Activated B cell treated with CpG ODN at 0.5 μM for 24 hours (primary cell): ENCODE measurements around the gene ALG12. TPM values are rescaled to one million over a fixed set of nuclear protein-coding genes. Genes with fewer than 3 reads are reported as not detected.

Experiments used
- ATAC-seq: fragments of 200-7000 bp; cut with Tn5 transposase; one replicate; pipeline ENCODE4 v1.10.0; 2021; ENCODE audit warnings: low read depth, mild to moderate bottlenecking, moderate library complexity
- CTCF ChIA-PET: fragments of 350-600 bp; sonication (Branson Sonifier 250); formaldehyde crosslinking; loops from one replicate; lab custom pipeline; 2021; ENCODE audit warnings: antibody characterized with exemption; lab: Charles Lee
- POLR2A ChIA-PET: fragments of 350-600 bp; sonication (Branson Sonifier 250); formaldehyde crosslinking; loops from one replicate; lab custom pipeline; 2021; ENCODE audit warnings: antibody characterized with exemption; lab: Charles Lee
- DNase-seq: peaks from one replicate; pipeline ENCODE4 v3.0.0; 2022
- H3K27ac Mint-ChIP-seq: one replicate; pipeline ENCODE4 v1.8.0; 2020; ENCODE audit warnings: mixed read lengths
- H3K27me3 Mint-ChIP-seq: one replicate; pipeline ENCODE4 v1.8.0; 2021; ENCODE audit warnings: mixed read lengths
- H3K36me3 Mint-ChIP-seq: one replicate; pipeline ENCODE4 v1.8.0; 2021; ENCODE audit warnings: low read depth, mixed read lengths
- H3K4me1 Mint-ChIP-seq: one replicate; pipeline ENCODE4 v1.8.0; 2021; ENCODE audit warnings: mixed read lengths
- H3K4me3 Mint-ChIP-seq: one replicate; pipeline ENCODE4 v1.8.0; 2020; ENCODE audit warnings: mild to moderate bottlenecking, mixed read lengths
- H3K9me3 Mint-ChIP-seq: one replicate; pipeline ENCODE4 v1.8.0; 2020; ENCODE audit warnings: mixed read lengths
- CTCF ChIP-seq: fragments of 200-600 bp; IDR thresholded peaks from one replicate; pipeline ENCODE4 v1.8.0; 2022; ENCODE audit warnings: antibody characterized with exemption, mild to moderate bottlenecking
- intact Hi-C: fragments of 100-400 bp; cut with micrococcal nuclease; formaldehyde crosslinking; loops from one replicate; pipeline ENCODE4 v1.15.1; 2024
- total RNA-seq: library from RNA; stranded (reverse); gene quantifications from 2 replicates; pipeline ENCODE4 v1.2.3, GENCODE V29; 2022

Gene ALG12
- total RNA-seq, 1 donor from 2014 or later, result 18.2 TPM

- peak overlapping the region; percentile 82 for H3K27ac Mint-ChIP-seq
- no peaks in the 10 kb centered on the region for H3K27me3 Mint-ChIP-seq
- ATAC-seq, result no peak
- ChIA-PET CTCF (interaction anchor here (0.9 to 5.0 kb wide), 4 partner anchors 28 to 98 kb away, joined by 3 to 91 read pairs (median 4); no protein-coding TSS in a partner anchor), POLR2A (interaction anchor here (0.6 to 15.4 kb wide), 11 partner anchors 8 to 258 kb away, joined by 3 to 828 read pairs (median 7); partner anchors contain the start of genes IL17REL and PIM3)
- peak overlapping the region; percentile 75 for H3K4me3 Mint-ChIP-seq
- no peak for TF ChIP-seq CTCF
- no peak for DNase-seq
- H3K9me3 Mint-ChIP-seq, result no peaks in the 10 kb centered on the region
- H3K4me1 Mint-ChIP-seq, result peaks cover 58% of the 10 kb centered on the region
- intact Hi-C loops, result loop anchor here (5.0 to 10.0 kb wide), 2 partner anchors 84 to 541 kb away; partner anchors contain the start of gene SBF1
- H3K36me3 Mint-ChIP-seq, result no peaks in the 10 kb centered on the region
Measured at GRCh38 chr22:49933236-49934159, 15.3 kb upstream of the ALG12 start.

- POLR2A ChIA-PET, result interaction anchor here (0.7 to 15.4 kb wide), 21 partner anchors 9 to 609 kb away, joined by 3 to 828 read pairs (median 5); partner anchors contain the start of genes IL17REL and PIM3
- peak overlapping the region; percentile 79 for H3K27ac Mint-ChIP-seq
- peaks cover 5% of the 10 kb centered on the region for H3K36me3 Mint-ChIP-seq
- peak; percentile 21 for TF ChIP-seq CTCF
- intact Hi-C loops, result loop anchor here (1.0 to 10.0 kb wide), 7 partner anchors 31 to 544 kb away; partner anchors contain the start of gene SBF1
- no peaks in the 10 kb centered on the region for H3K9me3 Mint-ChIP-seq
- CTCF ChIA-PET, result interaction anchor here (0.8 to 5.0 kb wide), 26 partner anchors 11 to 313 kb away, joined by 3 to 91 read pairs (median 4); partner anchors contain the start of gene PIM3
- peak; percentile 53 for DNase-seq
- H3K4me3 Mint-ChIP-seq, result peak overlapping the region; percentile 55
- H3K27me3 Mint-ChIP-seq, result no peaks in the 10 kb centered on the region
- peak; percentile 46 for ATAC-seq
- H3K4me1 Mint-ChIP-seq, result peaks cover 56% of the 10 kb centered on the region
Measured at GRCh38 chr22:49930596-49931412, 12.6 kb upstream of the ALG12 start.

GRCh38 chr22:49929994-49930575 is 11.8 kb upstream of the ALG12 start:
- no peak for TF ChIP-seq CTCF
- H3K4me1 Mint-ChIP-seq, result peaks cover 64% of the 10 kb centered on the region
- peak overlapping the region; percentile 44 for H3K4me3 Mint-ChIP-seq
- H3K27ac Mint-ChIP-seq, result peak overlapping the region; percentile 79
- H3K27me3 Mint-ChIP-seq, result no peaks in the 10 kb centered on the region
- no peaks in the 10 kb centered on the region for H3K9me3 Mint-ChIP-seq
- H3K36me3 Mint-ChIP-seq, result peaks cover 8% of the 10 kb centered on the region
- ATAC-seq, result no peak
- ChIA-PET POLR2A (interaction anchor here (0.8 to 15.4 kb wide), 10 partner anchors 21 to 261 kb away, joined by 3 to 828 read pairs (median 10); partner anchors contain the start of genes IL17REL and PIM3), CTCF (interaction anchor here (1.0 to 5.0 kb wide), 18 partner anchors 23 to 314 kb away, joined by 3 to 91 read pairs (median 4); partner anchors contain the start of gene PIM3)
- intact Hi-C loops, result loop anchor here (1.0 to 10.0 kb wide), 10 partner anchors 47 to 597 kb away; partner anchors contain the start of genes SBF1 and SCO2
- no peak for DNase-seq

- H3K27me3 Mint-ChIP-seq, result no peaks in the 10 kb centered on the region
- H3K4me3 Mint-ChIP-seq, result peak overlapping the region; percentile 44
- H3K4me1 Mint-ChIP-seq, result peaks cover 71% of the 10 kb centered on the region
- H3K9me3 Mint-ChIP-seq, result no peaks in the 10 kb centered on the region
- peak; percentile 36 for ATAC-seq
- DNase-seq, result peak; percentile 95
- POLR2A ChIA-PET, result interaction anchor here (0.8 to 15.4 kb wide), 7 partner anchors 34 to 262 kb away, joined by 4 to 828 read pairs (median 33); partner anchors contain the start of gene PIM3
- peak; percentile 53 for TF ChIP-seq CTCF
- peak overlapping the region; percentile 79 for H3K27ac Mint-ChIP-seq
- peaks cover 9% of the 10 kb centered on the region for H3K36me3 Mint-ChIP-seq
- CTCF ChIA-PET, result interaction anchor here (1.1 to 5.0 kb wide), 8 partner anchors 33 to 278 kb away, joined by 3 to 91 read pairs (median 14); partner anchors contain the start of gene PIM3
- intact Hi-C loops, result loop anchor here (1.0 to 10.0 kb wide), 6 partner anchors 101 to 598 kb away; partner anchors contain the start of gene SCO2
Measured at GRCh38 chr22:49929211-49929979, 11.2 kb upstream of the ALG12 start.
